Stimulated activated CD4-positive, alpha-beta T cell treated with anti-CD3 and anti-CD28 coated beads, Interleukin-4, amount 100 ng/mL, for 48 hours (primary cell): ENCODE measurements around the gene TSPAN11.

Experiments used
- DNase-seq, 2 donors: peaks; one replicate each; pipeline ENCODE4 v3.0.0-alpha.2; 2020; ENCODE audit warnings: low read depth in 2 of 2

TSPAN11 gene

DNA sequence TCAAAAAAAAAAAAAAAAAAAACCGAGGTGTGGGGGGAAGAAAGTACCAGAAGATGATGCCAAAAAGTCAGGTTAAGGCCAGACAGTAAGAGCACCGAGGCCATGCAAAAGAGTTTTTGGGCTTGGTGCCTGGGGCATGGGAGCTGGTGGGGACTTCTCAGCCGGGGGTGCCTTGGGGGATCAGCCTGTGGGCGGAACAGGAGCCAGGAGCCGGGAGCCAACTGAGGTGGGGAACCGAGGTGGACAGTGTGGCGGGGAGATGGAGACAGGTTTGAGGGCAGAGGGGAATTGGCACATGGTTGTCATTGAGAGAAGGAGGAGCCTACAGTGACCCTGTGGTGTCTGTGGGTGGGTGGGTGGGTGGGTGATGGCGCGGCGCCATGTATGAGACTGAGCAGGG, 33.2 kb downstream of the TSPAN11 start:
- no peak for DNase-seq

DNA sequence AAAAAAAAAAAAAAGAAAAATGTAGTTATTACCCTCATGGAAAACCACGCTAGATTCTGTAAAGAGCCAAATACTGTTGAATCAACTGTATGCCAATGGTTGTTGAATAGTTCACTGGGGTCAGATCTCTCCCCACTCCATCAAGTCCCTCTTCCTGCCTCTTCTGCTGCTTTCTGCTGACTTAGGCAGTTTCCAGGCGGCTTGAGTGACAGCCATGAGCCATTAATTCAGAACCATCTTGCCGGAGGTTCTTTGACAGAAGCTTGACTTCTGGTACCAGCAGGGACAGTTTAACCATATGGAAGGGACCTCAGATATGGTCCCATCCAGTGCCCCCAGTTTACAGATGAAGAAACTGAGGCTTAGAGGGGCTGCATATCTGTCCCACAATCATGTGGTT, 34.5 kb downstream of the TSPAN11 start:
- DNase-seq, result no peak

DNA sequence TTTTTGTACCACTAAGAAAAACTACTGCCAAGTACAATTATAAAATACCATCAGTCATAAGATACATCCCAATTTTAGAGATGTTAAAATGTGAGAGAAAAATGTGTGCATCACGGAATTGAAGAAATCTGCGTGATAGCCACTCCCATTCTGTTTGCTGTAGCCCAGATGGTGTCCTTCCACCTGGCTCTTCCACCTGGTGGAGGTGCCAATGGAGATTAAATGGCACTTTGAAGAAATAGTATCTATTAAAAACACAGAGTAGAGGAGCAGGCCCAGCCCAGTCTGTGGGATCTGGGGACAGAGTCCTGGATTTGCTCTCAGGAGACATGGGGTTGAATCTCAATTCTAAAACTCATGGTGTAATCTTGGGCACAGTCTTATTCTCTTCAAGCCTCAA, 35.5 kb downstream of the TSPAN11 start:
- DNase-seq, result no peak

DNA sequence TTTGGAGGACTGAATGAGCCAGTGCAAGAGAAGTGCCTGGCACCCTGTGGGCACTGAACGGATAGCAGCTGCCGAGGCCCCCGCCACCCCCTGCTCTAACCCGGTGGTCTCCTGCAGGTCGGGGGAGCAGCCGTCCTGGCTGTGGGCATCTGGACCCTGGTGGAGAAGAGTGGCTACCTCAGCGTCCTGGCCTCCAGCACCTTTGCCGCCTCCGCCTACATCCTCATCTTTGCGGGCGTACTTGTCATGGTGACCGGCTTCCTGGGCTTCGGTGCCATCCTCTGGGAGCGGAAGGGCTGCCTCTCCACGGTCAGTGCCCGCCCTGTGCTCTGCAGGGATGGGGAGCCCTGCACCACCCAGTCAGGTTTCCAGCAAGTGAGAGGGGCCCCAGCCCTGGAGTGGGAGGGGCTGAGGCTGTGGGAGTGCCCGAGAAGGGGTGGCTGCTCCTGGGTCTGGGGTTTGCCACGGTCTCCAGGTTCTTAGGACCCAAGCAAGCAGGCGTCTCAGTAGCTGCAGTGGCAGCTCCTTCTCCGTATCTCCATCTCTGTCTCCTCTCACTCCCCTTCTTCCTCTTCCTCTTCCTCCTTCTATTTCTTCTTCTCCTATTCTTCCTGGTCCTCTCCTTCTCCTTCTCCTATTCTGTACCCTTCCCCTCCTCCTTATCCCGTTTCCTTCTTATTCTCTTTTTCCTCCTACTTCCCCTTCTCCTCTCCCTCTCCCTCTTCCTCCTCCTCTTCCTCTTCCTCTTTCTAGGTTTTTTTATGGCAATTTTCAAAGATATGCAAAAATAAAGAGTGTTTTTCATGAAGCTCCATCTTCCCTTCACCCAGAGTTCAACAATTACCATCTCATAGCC, 37.4 kb downstream of the TSPAN11 start:
- DNase-seq, result no peak

DNA sequence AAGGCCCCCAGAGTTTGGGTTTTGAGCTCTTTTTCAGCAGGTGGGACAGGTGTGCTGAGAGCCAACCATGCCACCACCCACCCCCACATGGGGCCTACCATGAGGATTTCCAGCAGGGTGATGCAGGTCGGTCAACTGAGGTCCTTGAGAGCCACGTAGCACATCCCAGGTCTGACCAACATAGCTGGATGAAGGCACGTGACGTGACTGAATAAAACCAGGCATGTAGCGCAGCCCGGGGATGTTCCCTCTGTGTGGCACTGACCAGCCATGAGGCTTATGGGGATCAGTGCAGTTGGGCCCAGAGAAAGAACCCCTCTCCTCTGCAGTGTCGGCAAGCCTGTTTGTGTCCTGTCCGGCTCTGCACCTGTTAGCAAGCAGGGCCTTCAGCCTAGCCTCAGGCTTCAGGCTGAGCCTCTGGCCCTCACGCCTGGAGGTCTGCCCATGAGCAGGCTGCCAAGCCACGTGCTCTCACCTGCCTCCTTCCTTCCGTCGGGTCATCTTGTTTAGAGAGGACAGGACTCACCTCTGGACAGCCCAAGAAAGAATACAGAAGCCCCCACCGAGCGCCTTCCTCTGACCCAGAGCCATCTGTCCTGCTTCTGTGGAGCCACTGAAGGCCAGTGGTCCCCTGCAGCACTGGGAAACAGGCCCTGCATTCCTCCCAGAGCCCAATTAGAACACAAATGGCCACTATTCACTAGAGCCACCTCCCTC, 38.5 kb downstream of the TSPAN11 start:
- no peak for DNase-seq

DNA sequence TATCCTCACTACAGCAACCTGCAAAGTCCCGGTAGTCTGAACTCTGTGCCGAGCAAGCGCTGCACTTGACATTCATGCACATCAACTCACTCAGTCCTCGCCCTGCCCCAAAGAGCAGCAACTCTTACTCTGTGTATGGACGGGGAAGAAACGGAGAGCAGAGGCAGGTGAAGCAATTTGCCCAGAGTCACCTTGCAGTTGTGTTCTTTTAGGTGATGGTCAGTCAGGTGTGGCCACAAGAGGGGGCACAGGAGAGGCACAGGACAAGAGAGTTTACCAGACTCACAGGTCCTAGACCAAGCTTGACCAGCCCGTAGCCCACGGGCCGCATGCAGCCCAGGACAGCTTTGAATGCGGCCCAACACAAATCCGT, 39.1 kb downstream of the TSPAN11 start:
- DNase-seq, result no peak

DNA sequence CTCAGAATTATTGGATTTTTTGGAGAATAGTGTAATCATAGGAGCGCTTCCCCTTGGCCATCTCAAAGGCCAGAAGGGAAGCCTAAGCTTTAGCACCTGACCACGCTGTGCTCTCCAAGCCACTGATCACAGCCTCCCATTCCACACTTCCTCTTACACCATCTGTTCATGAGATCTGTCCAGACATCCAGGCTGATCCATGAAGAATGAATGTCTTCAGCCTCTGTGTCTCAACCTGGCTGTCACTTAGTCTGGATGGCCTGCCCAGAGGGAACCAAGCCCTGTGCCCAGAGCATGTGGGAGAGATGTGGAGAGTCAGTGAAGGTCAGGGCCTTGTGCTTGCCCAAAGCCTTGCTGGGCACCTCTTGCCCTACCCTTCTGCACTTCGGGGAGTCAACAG, 40.5 kb downstream of the TSPAN11 start:
- no peak for DNase-seq

DNA sequence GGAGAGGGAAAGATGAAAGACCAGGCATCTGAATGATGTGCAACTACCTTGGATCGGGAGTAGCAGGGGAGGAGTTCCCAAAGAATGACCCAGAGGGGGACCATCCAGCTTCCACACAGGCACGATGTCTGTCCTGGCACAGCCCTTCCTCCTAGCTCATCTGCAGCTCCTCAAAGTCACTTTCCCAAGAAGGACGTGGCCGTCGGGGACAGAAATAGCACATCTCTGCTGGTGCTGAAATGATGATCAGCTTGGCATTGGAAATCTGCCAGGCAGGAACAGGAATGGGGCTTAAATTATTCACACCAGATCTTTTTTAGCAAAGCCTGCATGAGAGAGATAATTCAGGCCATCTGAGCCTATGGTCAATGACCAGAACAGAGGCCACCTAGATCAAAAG, 41.7 kb downstream of the TSPAN11 start:
- no peak for DNase-seq

DNA sequence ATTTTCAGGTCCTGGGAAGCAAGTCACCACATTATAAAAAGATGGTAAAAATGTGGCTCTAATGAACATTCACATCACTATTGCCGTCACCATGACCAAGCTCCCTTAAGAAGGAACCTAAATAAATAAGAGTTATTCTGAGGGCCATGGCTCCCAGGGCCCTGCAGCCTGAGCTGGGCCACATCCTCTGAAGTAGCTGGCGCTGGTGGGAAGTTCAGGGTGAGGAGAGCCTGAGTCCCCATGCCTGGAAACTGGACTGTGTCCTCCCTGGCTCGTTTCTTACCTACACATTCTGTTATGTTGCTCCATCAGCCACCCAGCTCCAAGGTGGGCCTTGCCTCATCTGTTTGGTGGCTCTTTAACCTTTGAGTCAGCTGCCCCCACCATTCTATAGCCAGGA, 42.5 kb downstream of the TSPAN11 start:
- no peak for DNase-seq

DNA sequence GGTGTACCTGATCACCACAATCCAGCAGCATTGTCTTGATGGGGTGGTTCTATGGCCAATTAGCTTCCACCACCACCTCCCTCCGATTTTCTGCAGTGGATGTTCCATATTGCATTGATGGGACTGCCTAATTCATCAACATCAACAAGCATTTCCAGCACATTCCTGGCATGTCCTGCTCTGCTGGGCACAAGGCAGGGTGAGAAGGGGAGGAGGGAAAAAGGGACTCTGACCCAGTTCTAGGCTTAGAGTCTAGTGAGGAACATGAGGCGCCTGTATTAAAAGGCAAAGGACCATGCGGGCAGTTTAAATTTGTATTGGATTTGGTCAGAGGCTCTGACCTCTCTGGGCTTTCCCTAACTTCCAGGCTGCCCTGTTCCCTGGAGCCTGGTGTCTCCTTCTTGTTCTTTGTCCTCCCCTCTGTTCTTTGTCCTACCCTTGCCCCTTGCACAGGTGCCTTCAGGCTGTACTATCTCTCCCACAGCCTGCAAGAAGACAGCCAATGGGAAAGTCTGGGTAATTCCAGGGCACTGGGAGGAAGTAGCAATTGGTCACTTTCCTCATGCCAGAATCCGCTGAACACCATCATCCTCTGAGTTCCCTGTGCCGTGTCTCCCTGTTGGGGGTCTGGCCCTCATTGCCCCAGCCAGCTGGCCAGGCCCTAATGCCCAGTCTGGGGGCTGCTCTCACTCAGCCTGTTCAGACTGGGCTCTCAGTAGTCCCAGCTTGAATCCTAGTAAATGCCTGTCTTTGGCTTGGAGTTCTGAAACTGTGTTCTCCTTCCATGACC, 43.3 kb downstream of the TSPAN11 start:
- no peak for DNase-seq

DNA sequence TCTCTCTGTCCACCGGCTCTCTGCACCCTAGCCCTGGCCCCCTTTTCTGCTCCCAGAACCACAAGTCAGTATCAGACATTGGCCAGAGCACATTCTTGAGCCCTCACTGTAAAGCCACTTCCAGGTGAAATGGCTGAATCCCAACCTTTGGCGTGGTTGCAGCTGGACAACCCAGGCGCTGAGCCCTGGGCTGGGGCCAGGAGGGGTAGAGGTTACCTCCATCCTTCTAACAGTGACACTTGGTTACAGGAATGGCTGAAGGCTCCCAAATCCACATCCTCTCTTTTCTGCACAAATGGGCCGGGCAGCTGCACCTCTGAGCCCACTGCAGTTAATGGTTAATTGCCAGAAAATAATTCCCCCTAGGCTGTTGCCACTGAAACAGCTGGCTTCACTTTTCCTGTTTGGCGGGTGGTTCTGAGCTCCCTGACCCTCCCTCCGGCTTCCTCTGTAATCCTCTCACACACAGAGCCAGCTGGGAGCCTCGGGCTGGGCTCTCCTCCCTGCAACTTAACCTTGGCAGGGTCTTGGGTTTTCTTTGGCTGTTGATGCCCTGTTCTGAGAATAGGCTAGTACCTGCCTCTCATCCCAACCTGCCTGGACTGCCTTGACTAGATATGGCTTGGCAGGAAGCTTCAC, 44.1 kb downstream of the TSPAN11 start:
- DNase-seq, result no peak

DNA sequence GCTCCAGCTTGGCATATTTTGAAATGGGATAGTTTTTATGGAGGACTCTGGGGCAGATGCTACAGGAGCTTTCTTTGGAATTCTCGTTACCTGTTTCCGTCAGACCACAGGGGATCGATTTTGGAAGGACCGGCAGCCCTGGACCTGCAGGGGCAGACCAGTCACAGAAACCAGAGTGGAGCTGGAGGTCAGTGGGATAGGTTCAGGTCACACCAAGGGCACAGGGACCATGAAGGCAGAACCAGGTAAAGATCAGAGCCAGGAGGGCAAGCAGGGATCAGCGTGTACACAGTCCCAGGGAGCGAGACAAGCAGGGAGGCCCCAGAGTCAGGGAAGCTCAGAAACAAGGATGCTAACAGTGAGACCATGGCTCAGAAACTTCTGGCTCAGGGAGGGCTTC, 45.5 kb downstream of the TSPAN11 start:
- no peak for DNase-seq

DNA sequence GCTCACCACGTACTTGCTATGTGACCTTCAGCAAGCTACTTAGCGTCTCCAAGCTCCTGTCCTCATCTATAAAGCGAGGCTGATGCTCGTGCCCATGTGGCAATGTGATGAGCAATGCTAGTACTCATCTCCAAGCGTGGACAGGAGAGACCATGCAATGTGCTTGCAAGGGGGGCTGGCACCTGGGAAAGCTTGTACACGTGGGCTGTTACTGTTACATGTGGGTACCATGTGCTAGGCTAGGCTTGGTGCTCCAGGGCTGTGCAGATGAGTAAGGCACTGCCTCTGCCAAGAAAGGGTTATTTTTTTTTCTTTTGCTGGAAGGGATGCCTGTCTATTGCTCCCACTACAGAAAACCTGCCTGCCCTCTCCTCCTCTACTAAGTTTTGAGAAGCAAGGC, 46.6 kb downstream of the TSPAN11 start:
- no peak for DNase-seq

DNA sequence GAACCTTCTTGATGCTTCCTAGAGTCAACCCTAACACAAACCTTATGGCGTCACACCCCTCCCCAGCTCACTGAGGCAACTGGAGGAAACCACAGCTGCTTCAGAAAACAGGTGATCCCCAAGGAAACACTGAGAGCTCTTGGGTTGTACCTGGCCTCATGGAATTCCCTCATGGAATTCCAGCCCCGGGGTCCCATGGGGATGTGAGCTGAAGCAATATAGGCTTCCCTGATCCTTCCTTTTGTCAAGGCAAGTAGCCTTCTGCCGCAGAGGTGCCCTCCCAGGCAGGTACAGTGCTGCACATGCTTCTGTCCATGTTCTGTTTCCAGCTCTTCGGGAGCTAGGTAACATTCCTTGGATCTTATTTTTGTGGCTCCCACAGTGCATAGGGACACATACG, 47.3 kb downstream of the TSPAN11 start:
- no peak for DNase-seq

DNA sequence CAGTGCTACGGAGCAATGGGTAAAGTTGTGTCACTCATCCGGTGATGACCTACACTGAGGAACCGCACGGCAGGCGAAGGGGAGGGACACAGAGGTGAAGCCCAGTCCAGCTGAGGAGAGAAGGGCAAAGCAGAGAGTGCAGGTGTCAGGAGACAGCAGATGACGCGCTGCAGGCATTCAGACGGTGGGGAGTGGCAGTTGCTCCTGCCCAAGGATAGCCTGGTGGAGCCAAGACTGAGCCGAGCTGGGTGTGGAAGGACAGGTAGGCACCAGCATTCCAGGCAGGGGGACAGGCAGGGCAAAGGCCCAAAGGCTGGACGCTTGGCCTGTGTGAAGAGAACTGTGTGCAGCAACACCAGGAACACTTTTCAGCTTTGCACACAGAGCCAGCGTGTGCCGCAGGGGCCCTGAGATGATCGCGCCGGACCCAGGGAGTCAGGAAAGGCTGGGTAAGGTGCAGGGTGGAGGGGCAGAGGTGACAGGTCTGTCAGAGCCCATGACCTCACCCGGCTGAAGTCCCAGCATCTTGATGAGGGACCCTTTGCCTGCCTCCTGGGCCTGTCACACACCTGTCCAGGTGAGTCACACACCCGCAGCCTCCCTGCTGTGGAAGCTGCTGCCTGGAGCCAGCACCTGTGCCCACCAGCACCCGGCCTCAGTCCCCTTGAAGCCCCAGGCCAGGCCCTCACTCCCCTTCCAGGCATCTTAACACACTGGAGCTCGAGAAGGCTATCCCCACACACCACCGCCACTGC, 48.4 kb downstream of the TSPAN11 start:
- no peak for DNase-seq

DNA sequence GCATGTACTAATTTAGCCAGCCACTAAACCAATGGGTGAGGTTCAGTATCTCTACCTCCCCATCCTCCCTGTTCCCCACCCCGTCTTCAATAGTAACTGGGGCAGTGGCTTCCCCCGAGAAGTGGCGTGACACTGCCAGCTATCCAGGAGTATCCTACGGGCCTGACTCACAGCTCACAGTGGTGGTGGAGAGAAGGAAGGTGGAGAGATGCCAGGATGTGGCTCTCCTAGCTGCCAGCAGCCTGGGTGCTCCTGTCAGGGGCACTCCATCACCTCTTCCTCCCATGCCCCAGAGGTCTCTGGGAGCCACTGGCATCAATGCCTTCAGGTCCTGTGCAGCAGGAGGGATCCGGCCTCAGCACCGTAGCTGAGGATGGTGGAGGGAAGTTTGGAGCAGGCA, 49.0 kb downstream of the TSPAN11 start:
- DNase-seq, result no peak

DNA sequence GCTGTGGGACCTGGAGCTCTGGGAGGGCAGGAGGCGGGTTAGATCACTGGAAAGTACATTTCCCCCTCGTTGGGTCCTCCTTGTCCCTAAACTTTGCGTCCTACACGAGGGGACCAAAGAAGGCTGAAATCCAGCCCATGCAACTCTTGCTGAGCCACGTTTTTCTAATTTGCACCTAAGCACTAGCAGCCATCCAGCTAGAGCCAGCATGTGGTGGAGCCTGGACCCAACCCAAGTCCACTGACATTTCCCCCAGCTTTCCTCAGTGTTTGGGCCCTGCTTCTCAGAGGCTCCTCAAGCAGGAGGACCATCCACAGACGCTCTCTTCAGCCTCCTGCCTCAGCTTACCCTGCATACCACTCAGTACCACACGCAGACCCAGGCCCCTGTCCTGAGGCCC, 49.7 kb downstream of the TSPAN11 start:
- DNase-seq, result no peak

DNA sequence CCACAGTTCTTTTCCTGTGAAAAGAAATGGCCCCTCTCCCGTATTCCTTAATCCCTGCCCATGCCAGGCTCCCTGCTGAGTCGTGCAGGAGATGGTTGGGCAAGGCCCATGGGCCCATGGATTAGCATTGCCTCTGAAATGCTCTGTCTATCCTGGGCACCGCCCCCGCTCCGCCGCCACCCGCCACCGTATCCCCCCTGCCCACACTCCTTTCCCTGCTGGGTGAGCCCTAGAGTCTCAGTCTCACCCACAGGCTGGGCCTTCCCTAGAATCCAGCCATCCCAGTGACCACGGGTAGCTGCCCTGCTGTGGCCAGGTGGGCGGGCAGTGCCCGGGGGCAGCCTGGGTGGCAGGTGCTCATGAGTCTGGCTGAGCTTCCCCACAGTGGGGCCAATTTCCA, 50.6 kb downstream of the TSPAN11 start:
- no peak for DNase-seq

DNA sequence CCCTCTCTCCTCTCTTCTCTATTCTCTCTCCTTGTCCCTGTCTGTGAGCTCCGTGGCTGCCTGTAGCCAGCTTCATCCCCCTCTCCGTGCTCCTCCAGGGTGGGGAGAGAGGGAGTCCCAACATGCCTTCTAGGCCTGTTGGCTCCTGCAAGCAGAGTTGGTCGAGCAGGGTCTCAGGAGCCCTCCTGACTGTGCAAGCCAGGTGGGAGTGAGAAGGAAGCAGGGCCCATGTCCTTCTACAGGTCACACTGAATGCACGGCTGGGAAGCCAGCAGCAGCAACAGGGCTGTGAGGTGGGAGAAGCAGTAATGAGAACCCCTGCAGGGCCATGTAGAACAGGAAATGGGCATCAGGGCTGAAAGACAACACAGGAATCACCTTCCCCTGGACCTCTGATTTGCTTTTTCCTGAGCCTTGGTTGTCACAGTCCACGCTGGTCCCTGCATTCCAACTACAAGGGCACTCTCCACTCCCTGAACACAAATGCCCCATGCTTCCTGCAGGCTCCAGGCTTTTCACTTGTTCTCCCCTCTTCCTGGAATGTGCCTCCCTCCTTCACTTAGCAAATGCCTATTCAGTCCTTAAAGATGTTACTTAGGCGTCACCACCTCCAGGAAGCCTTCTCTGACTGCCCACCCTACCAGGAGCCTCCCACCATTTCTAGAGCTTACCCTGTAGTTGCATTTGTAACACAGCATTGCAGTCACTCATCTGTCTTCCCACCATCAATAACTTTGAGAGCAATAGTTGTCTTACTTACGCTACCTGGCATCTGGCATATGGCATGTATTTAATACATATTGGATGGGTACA, 51.2 kb downstream of the TSPAN11 start:
- no peak for DNase-seq

DNA sequence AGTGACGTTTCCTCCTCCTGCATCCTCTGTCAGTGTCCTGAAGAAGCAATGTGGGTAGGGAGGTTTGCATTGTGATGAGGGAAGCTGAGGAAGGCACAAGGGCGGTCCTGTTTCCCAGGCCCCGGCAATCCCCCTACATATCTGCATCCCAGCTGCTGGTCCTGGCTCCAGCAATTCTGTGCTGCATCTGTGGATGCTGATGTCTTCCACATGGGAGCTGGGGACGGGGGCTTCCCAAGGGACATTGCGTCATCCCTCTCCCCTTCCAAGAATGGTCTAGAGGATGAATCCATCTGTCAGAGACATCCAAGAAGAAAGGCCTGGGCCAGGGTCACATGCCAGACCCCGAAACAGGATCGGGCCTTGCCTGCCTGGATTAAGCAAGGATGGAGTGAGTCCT, 52.1 kb downstream of the TSPAN11 start:
- DNase-seq, result no peak
